HL-60 (cell line): ENCODE results near the gene CDT1.
A peak's percentile ranks its signal among the peaks of the same experiment; 100 is the strongest.

Source experiments
- DNase-seq, 2 experiments: peaks; one replicate each; pipeline ENCODE4 v3.0.0-alpha.2; 2010 to 2020; ENCODE audit warnings: low read depth in 1 of 2, low spot score in 1 of 2
- H3K27ac ChIP-seq: fragments of 250-450 bp; sonication (Bioruptor Pico); replicated peaks from 2 replicates; pipeline ENCODE4 v1.5.1; 2020; ENCODE audit warnings: mild to moderate bottlenecking, moderate library complexity
- H3K27me3 ChIP-seq: fragments of 250-450 bp; sonication (Bioruptor Pico); 2 replicates; pipeline ENCODE4 v1.5.1; 2021; ENCODE audit warnings: mild to moderate bottlenecking, moderate library complexity; ENCODE audit not compliant: insufficient read depth, poor library complexity, severe bottlenecking
- H3K4me3 ChIP-seq: replicated peaks from 2 replicates; pipeline ENCODE4 v1.5.1; 2011; ENCODE audit warnings: mild to moderate bottlenecking, control low read depth, low read length; ENCODE audit not compliant: insufficient read depth
- CTCF ChIP-seq: IDR thresholded peaks from one replicate; pipeline ENCODE4 v1.5.1; 2011; ENCODE audit warnings: low read length, control low read depth, inconsistent platforms; ENCODE audit not compliant: insufficient read depth
- GABPA ChIP-seq: IDR thresholded peaks from 2 replicates; pipeline ENCODE4 v1.6.1; 2012; ENCODE audit warnings: low read depth
- POLR2AphosphoS5 ChIP-seq: IDR thresholded peaks from 2 replicates; pipeline ENCODE4 v1.6.1; 2012; ENCODE audit warnings: low read depth
- REST ChIP-seq: IDR thresholded peaks from 2 replicates; pipeline ENCODE4 v1.6.1; 2012; ENCODE audit warnings: low read depth; ENCODE audit not compliant: insufficient replicate concordance
- SPI1 ChIP-seq: IDR thresholded peaks from 2 replicates; pipeline ENCODE4 v1.6.1; 2012; ENCODE audit warnings: low read depth, mild to moderate bottlenecking, borderline replicate concordance

CDT1 gene

GRCh38 chr16:88840600-88841215 is 37.1 kb downstream of the CDT1 start:
- no peak overlapping the region; the same call in 1 of the 2 replicates for H3K4me3 ChIP-seq
- peak overlapping the region; percentile 97 for H3K27ac ChIP-seq
- TF ChIP-seq CTCF, result no peak
- no peak; the same call in 1 of the 2 replicates for TF ChIP-seq POLR2AphosphoS5
- no peak for TF ChIP-seq GABPA
- TF ChIP-seq REST, result no peak
- peak; percentile 14 to 26 for DNase-seq
- H3K27me3 ChIP-seq, result no peaks in the 10 kb centered on the region

- Histone ChIP-seq H3K4me3 (no peak overlapping the region), H3K27ac (peak overlapping the region; percentile 97), H3K27me3 (no peaks in the 10 kb centered on the region)
- TF ChIP-seq CTCF (no peak), POLR2AphosphoS5 (no peak), SPI1 (no peak), REST (no peak), GABPA (no peak)
- no peak for DNase-seq
Observed at GRCh38 chr16:88841521-88842307, 38.1 kb downstream of the CDT1 start.

- Histone ChIP-seq H3K4me3 (no peak overlapping the region), H3K27me3 (no peaks in the 10 kb centered on the region), H3K27ac (no peak overlapping the region)
- no peak for TF ChIP-seq GABPA
- no peak for TF ChIP-seq SPI1
- TF ChIP-seq REST, result no peak
- no peak for TF ChIP-seq POLR2AphosphoS5
- no peak for TF ChIP-seq CTCF
- DNase-seq, result no peak
Observed at GRCh38 chr16:88842308-88842756, 38.7 kb downstream of the CDT1 start.
